ENCODE results near the gene STK38.
"Not testable (repeated sequence)": the region's sequence is repeated elsewhere in the genome, so short reads cannot be mapped to it uniquely, and the experiment has no call there.

The STK38 gene

DNA sequence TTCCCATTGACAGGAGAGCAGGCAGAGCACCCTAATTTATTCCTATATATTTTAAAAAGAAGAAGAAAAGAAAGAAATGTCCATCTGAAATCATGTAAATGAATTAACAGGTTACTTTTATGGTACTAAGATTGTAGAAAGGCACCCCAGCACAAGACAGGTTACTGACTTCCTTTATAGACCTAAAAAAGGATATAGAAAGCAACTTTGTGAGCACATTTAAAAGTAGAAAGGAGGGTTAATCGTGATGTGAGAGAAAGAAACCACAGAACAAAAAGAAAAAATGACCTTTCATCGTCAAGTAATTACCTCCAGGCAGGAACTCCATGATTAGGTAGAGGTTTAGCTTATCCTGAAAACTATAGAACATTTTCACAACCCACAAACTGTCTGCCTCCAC, 29.9 kb downstream of the STK38 start:
- no peak for FAIRE-seq

DNA sequence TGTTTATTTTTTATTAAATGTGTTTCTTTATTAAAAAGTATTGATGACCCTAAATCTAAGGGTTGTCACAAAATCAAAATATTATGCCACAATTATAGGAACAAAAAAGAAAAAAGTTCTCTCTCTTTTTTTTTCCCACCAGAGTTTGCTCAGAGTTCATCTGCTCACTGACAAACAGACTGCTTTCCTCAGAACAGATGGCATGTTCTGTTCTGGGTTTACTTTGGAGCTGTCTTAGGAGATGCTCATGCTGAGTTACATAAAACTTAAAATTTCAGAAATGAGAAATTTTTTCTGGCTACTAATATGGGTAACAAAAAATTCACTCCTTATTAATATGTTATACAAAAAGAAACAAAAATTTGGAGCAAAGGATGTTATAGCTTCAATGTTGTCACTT, 30.3 kb downstream of the STK38 start:
- FAIRE-seq, result no peak

GRCh38 chr6:36516559-36516958, 30.7 kb downstream of the STK38 start:
- FAIRE-seq, result no peak

- no peak for FAIRE-seq
Measured at GRCh38 chr6:36515844-36516243, 31.4 kb downstream of the STK38 start.

- no peak for FAIRE-seq
Measured at GRCh38 chr6:36514554-36515456, 32.5 kb downstream of the STK38 start.

- FAIRE-seq, result no peak
Measured at GRCh38 chr6:36510365-36510764, 36.9 kb downstream of the STK38 start.

- FAIRE-seq, result no peak
Measured at GRCh38 chr6:36508532-36508931, 38.7 kb downstream of the STK38 start.

- FAIRE-seq, result no peak
Measured at GRCh38 chr6:36506611-36507010, 40.7 kb downstream of the STK38 start.

- FAIRE-seq, result no peak
Measured at GRCh38 chr6:36505744-36506534, 41.3 kb downstream of the STK38 start.

- no peak for FAIRE-seq
Measured at GRCh38 chr6:36504982-36505381, 42.3 kb downstream of the STK38 start.

GRCh38 chr6:36504181-36504580, 43.1 kb downstream of the STK38 start:
- FAIRE-seq, result no peak

DNA sequence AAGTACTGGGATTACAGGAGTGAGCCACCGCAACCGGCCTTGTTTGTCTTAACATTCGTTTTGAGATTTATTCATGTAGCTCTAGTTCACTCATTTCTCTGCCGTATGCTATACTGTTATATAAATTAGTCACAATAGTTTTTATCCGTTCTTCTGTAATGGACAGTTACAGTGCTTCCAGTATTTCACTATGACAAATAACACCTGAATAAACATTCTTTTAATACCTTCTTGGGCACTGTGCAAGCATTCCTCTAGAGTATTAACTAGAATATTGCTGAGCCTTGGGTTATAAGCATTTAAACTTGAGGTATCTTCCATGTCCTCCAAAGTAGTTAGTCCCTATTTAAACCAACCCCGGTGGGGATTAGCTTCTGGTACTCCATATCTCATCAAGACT, 45.6 kb downstream of the STK38 start:
- no peak for FAIRE-seq

DNA sequence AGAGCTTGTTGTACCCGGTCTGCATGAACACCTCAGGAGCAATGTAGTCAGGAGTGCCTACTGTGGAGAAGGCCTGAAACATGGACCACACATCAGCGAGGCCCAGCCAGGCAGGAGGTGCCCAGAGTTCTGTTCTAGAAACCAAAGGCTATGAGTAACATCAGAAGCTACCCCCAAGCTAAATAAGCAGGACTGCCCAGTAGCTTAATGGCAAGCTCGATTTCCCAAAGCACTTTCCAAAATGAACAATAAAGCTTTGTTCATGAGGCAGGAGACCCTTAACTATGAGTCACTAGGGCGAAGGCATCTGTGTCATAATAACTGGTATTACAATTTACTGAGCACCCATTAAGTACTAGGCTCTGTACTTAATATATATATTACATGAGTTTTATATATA, 47.4 kb downstream of the STK38 start:
- no peak for FAIRE-seq

- no peak for FAIRE-seq
Measured at GRCh38 chr6:36495086-36495485, 52.2 kb downstream of the STK38 start.

DNA sequence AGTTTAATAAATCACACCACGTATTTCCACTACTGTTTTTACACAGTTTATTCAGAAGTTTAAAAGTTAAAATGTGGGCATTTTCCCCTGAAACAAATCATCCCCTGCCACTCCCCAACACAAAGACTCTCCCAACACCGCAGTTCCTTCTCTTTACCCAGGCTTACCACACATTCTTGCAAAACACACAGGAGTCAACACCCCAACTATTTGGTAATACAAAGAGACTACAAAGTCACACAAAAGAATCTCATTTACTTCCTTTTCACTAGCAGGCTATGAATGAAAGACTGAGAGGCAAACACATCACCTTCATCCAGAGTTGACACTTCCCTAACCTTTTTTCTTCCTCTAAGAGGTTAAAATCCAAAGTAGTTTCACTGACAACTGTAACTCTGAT, 53.4 kb downstream of the STK38 start:
- no peak for FAIRE-seq

DNA sequence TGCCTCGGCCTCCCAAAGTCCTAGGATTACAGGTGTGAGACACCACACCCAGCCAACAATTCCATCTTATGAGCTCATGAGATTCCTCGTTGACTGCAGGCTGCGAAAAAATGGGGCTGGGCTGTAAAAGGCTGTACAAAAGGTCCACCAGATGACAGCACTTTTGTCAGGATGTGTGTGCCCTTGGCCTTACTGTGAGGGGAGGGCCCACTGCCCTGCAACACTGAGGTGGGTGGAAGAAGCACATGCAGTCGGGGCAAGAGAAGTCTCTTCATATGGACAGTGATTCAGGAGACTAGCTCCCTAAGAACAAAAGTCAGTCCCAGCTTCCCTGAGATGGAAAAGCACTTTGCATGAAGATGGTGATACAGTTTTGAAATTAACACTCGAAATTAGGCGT, 54.0 kb downstream of the STK38 start:
- no peak for FAIRE-seq

DNA sequence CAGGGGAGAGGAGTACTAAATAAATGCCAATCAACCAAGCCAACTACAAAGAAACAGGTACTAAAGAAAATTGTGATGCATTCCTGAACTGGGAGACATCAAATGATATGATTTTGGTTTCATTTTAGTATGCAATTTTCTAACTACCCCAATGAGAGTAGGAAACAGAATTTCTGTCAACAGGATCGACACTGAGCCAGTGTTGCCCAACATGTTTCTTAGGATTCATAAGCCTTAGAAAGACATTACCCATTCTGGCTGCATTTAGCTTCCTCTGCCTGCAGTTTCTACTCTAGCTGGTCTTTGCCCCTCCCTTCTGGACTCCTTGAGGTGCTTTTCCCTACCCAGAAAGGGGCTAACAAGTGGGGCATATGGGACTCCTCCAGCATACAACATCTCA, 54.7 kb downstream of the STK38 start:
- no peak for FAIRE-seq

- FAIRE-seq, result no peak
Measured at GRCh38 chr6:36492092-36492491, 55.2 kb downstream of the STK38 start.

GRCh38 chr6:36491378-36491965, 55.8 kb downstream of the STK38 start:
- FAIRE-seq, result no peak

GRCh38 chr6:36489426-36489825, 57.9 kb downstream of the STK38 start:
- no peak for FAIRE-seq

- FAIRE-seq, result no peak
Measured at GRCh38 chr6:36488221-36488620, 59.1 kb downstream of the STK38 start.

DNA sequence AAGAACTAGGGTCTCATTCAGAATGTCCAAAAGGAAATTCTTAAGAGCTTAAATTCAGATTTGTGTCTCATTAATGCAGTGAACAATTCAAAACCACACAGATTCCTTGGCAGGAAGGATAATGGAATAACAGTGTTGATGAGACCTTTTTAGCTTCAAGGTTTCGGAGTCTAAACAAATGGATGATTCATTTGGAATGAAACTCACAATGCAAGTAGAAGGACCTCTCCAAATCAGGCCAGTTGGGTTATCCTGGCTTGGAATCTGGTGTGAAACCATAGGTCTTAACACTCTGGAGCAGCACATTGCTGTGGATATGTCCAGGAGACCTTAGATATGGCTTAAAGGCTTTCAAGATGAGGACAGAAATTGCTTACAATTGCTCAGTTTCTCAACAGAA, 59.6 kb downstream of the STK38 start:
- no peak for FAIRE-seq

- no peak for FAIRE-seq
Measured at GRCh38 chr6:36484736-36485135, 62.5 kb downstream of the STK38 start.

GRCh38 chr6:36483326-36483725, 64.0 kb downstream of the STK38 start:
- not testable (repeated sequence) for FAIRE-seq

All from A204.1 (cell line).